ENCODE measurements around the gene EP400. TPM values are rescaled to one million over a fixed set of nuclear protein-coding genes. Genes with fewer than 3 reads are reported as not detected.

EP400 gene
- total and polyA plus RNA-seq, 2 of the 4 experiments (the other 2 are of a cell fraction) = 4.3 to 11.4 TPM

DNA sequence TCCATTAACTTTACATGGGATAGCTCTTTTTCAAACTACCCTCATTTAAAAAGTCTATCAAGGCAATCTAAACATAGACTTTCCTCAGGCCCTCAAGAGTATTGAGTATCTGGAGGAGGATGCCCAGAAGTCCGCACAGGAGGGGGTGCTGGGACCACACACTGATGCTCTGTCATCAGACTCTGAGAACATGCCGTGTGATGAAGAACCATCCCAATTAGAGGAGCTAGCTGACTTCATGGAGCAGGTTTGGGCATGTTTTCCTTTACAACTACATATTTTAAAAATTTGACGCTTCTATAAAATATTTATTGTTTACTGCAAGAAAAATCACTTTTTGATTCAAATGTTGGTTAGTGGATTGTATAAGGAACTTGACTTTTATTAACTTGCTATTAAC is 93.5 kb downstream of the EP400 start:
- Histone ChIP-seq H3K36me3 (ENCODE audit: control insufficient read depth, insufficient read depth, low read length) (peaks cover 41% of the 10 kb centered on the region), H3K4me2 (ENCODE audit: low read depth, low read length) (no peak overlapping the region), H2BK120ac (ENCODE audit: low read depth, low read length) (no peak overlapping the region), H3K4me3 (ENCODE audit: insufficient read depth, low read depth, low read length) (no peak overlapping the region), H2BK5ac (ENCODE audit: low read depth, low read length, poor library complexity, severe bottlenecking) (no peak overlapping the region), H2AK9ac (replicated peaks; ENCODE audit: low read depth, low read length, poor library complexity) (no peak overlapping the region), H4K91ac (ENCODE audit: insufficient read depth, low read depth, low read length) (no peak overlapping the region), H2AFZ (replicated peaks; ENCODE audit: low read length, poor library complexity) (no peak overlapping the region), H3K56ac (ENCODE audit: extremely low read depth, insufficient read depth, low read length) (no peak overlapping the region), H3K14ac (replicated peaks; ENCODE audit: low read depth, low read length) (no peak overlapping the region), H2AK5ac (ENCODE audit: low read depth, low read length) (no peak overlapping the region), H3K23ac (ENCODE audit: low read depth, low read length) (no peak overlapping the region), H3K9me3 (ENCODE audit: control insufficient read depth, insufficient read depth, low read length) (no peaks in the 10 kb centered on the region), H3K9ac (ENCODE audit: low read depth, low read length) (no peak overlapping the region), H4K20me1 (ENCODE audit: insufficient read depth, low read length) (peaks cover 23% of the 10 kb centered on the region), H4K8ac (ENCODE audit: low read depth in 2 of 2, low read length in 2 of 2) (no peak overlapping the region), H3K18ac (ENCODE audit: low read depth, low read length) (no peak overlapping the region), H2BK20ac (ENCODE audit: low read depth, low read length) (no peak overlapping the region), H3K4ac (ENCODE audit: low read depth, low read length) (no peak overlapping the region), H3K27ac (ENCODE audit: insufficient read depth, low read length) (no peak overlapping the region), H2BK15ac (ENCODE audit: low read depth, low read length) (no peak overlapping the region), H4K5ac (ENCODE audit: low read depth, low read length) (no peak overlapping the region), H3K27me3 (ENCODE audit: control insufficient read depth, insufficient read depth, low read length) (no peaks in the 10 kb centered on the region), H3K79me1 (ENCODE audit: low read depth in 1 of 2, low read length in 2 of 2) (peaks cover 7 to 20% of the 10 kb centered on the region in 2 experiments; a peak in 3 of 4 replicates), H3K4me1 (ENCODE audit: control insufficient read depth, insufficient read depth, low read length) (peaks cover 6% of the 10 kb centered on the region), H3K9me1 (ENCODE audit: insufficient read depth, low read length) (peaks cover 17% of the 10 kb centered on the region)
- in situ Hi-C loops (cut with MboI; ENCODE audit: low sequenced_read_pairs) (no loop called here), intact Hi-C loops (cut with micrococcal nuclease) (no loop called here), dilution Hi-C loops (cut with HindIII; ENCODE audit: low sequenced_read_pairs, unreplicated experiment) (no loop called here)
- DNase-seq (no peak), ATAC-seq (ENCODE audit: low read depth) (no peak)
- whole genome bisulfite sequencing, 2 experiments (ENCODE audit: extremely low coverage in 2 of 2, insufficient read length in 1 of 2) = no CpG with 5 or more reads among the region's 3 CpGs
- BruUV-seq (replicated peaks) = no TSS peak
- ChIA-PET CTCF (no interaction called here), POLR2A (ENCODE audit: unreplicated experiment) (no interaction called here)
- TF ChIP-seq SMC3 (IDR thresholded peaks at IDR 0.05; ENCODE audit: low read depth, low read length) (no peak), MXI1 (IDR thresholded peaks at IDR 0.05; ENCODE audit: borderline replicate concordance, low read depth, low read length) (no peak), CHD1 (IDR thresholded peaks at IDR 0.05; ENCODE audit: low read depth, low read length) (no peak), BHLHE40 (IDR thresholded peaks at IDR 0.05; ENCODE audit: low read depth, low read length) (no peak), NFE2L2 (IDR thresholded peaks at IDR 0.05; ENCODE audit: low read depth, low read length) (no peak), FOS (IDR thresholded peaks at IDR 0.05; ENCODE audit: low read depth, low read length) (no peak), MAFK (IDR thresholded peaks at IDR 0.05; ENCODE audit: low read depth, low read length) (no peak), POLR2A (IDR thresholded peaks at IDR 0.05; ENCODE audit: low read depth, low read length) (no peak), RAD21 (IDR thresholded peaks at IDR 0.05; ENCODE audit: low read length) (no peak), CEBPB (IDR thresholded peaks at IDR 0.05; ENCODE audit: low read depth, low read length) (no peak), RFX5 (IDR thresholded peaks at IDR 0.05; ENCODE audit: low read depth, low read length) (no peak), MAZ (IDR thresholded peaks at IDR 0.05; ENCODE audit: borderline replicate concordance, low read depth, low read length) (no peak), RCOR1 (IDR thresholded peaks at IDR 0.05; ENCODE audit: insufficient replicate concordance, low read length) (no peak)
- TF ChIP-seq, protein P1, sequence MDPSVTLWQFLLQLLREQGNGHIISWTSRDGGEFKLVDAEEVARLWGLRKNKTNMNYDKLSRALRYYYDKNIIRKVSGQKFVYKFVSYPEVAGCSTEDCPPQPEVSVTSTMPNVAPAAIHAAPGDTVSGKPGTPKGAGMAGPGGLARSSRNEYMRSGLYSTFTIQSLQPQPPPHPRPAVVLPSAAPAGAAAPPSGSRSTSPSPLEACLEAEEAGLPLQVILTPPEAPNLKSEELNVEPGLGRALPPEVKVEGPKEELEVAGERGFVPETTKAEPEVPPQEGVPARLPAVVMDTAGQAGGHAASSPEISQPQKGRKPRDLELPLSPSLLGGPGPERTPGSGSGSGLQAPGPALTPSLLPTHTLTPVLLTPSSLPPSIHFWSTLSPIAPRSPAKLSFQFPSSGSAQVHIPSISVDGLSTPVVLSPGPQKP (IDR thresholded peaks at IDR 0.05; ENCODE audit: borderline replicate concordance, low read depth, low read length) = no peak
- TF ChIP-seq, protein P2, sequence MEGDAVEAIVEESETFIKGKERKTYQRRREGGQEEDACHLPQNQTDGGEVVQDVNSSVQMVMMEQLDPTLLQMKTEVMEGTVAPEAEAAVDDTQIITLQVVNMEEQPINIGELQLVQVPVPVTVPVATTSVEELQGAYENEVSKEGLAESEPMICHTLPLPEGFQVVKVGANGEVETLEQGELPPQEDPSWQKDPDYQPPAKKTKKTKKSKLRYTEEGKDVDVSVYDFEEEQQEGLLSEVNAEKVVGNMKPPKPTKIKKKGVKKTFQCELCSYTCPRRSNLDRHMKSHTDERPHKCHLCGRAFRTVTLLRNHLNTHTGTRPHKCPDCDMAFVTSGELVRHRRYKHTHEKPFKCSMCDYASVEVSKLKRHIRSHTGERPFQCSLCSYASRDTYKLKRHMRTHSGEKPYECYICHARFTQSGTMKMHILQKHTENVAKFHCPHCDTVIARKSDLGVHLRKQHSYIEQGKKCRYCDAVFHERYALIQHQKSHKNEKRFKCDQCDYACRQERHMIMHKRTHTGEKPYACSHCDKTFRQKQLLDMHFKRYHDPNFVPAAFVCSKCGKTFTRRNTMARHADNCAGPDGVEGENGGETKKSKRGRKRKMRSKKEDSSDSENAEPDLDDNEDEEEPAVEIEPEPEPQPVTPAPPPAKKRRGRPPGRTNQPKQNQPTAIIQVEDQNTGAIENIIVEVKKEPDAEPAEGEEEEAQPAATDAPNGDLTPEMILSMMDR (conservative IDR thresholded peaks at IDR 0.05; ENCODE audit: low read depth, low read length) = no peak
- TF ChIP-seq, protein P3, sequence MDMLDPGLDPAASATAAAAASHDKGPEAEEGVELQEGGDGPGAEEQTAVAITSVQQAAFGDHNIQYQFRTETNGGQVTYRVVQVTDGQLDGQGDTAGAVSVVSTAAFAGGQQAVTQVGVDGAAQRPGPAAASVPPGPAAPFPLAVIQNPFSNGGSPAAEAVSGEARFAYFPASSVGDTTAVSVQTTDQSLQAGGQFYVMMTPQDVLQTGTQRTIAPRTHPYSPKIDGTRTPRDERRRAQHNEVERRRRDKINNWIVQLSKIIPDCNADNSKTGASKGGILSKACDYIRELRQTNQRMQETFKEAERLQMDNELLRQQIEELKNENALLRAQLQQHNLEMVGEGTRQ (IDR thresholded peaks at IDR 0.05; ENCODE audit: low read depth, low read length) = no peak
